ENCODE data around the gene TGFBR1.

TGFBR1 gene

GRCh38 chr9:99154356-99154755 is 49.4 kb downstream of the TGFBR1 start:
- Mint-ChIP-seq H3K36me3 (ENCODE audit: low read depth) (peaks cover 24% of the 10 kb centered on the region), H3K9me3 (no peaks in the 10 kb centered on the region), H3K4me1 (no peaks in the 10 kb centered on the region), H3K27me3 (ENCODE audit: low read depth, poor library complexity) (peaks cover 6% of the 10 kb centered on the region), H3K27ac (no peak overlapping the region), H3K4me3 (no peak overlapping the region)
- TF ChIP-seq CTCF (IDR thresholded peaks at IDR 0.05), result no peak
- no peak for DNase-seq

GRCh38 chr9:99155736-99156135 is 50.8 kb downstream of the TGFBR1 start:
- no peak for DNase-seq
- peaks cover 6% of the 10 kb centered on the region for H3K27me3 Mint-ChIP-seq (ENCODE audit: low read depth, poor library complexity)

GRCh38 chr9:99158629-99159028 is 53.7 kb downstream of the TGFBR1 start:
- Mint-ChIP-seq H3K4me3 (no peak overlapping the region), H3K36me3 (ENCODE audit: low read depth) (no peaks in the 10 kb centered on the region), H3K4me1 (peaks cover 13% of the 10 kb centered on the region), H3K27me3 (ENCODE audit: low read depth, poor library complexity) (peaks cover 6% of the 10 kb centered on the region), H3K27ac (no peak overlapping the region), H3K9me3 (no peaks in the 10 kb centered on the region)
- TF ChIP-seq CTCF (IDR thresholded peaks at IDR 0.05), result no peak
- no peak for DNase-seq

More at GRCh38 chr9:99155736-99156135, 50.8 kb downstream of the TGFBR1 start:
- H3K36me3 Mint-ChIP-seq (ENCODE audit: low read depth), result peaks cover 17% of the 10 kb centered on the region
- H3K9me3 Mint-ChIP-seq, result no peaks in the 10 kb centered on the region
- peaks cover 7% of the 10 kb centered on the region for H3K4me1 Mint-ChIP-seq
- TF ChIP-seq CTCF (IDR thresholded peaks at IDR 0.05), result no peak
- no peak overlapping the region for H3K27ac Mint-ChIP-seq
- no peak overlapping the region for H3K4me3 Mint-ChIP-seq

GRCh38 chr9:99160173-99160572 is 55.3 kb downstream of the TGFBR1 start:
- no peaks in the 10 kb centered on the region for H3K9me3 Mint-ChIP-seq
- H3K27me3 Mint-ChIP-seq (ENCODE audit: low read depth, poor library complexity), result peaks cover 6% of the 10 kb centered on the region
- no peak overlapping the region for H3K4me3 Mint-ChIP-seq
- H3K27ac Mint-ChIP-seq, result no peak overlapping the region
- peaks cover 13% of the 10 kb centered on the region for H3K4me1 Mint-ChIP-seq
- no peak for TF ChIP-seq CTCF (IDR thresholded peaks at IDR 0.05)
- DNase-seq, result no peak
- no peaks in the 10 kb centered on the region for H3K36me3 Mint-ChIP-seq (ENCODE audit: low read depth)

GRCh38 chr9:99162759-99163364 is 57.9 kb downstream of the TGFBR1 start:
- no peak for DNase-seq
- Mint-ChIP-seq H3K36me3 (ENCODE audit: low read depth) (no peaks in the 10 kb centered on the region), H3K27me3 (ENCODE audit: low read depth, poor library complexity) (peaks cover 13% of the 10 kb centered on the region), H3K9me3 (no peaks in the 10 kb centered on the region), H3K4me1 (peaks cover 18% of the 10 kb centered on the region), H3K4me3 (no peak overlapping the region), H3K27ac (no peak overlapping the region)
- TF ChIP-seq CTCF (IDR thresholded peaks at IDR 0.05), result peak; percentile 61

GRCh38 chr9:99166149-99166548 is 61.2 kb downstream of the TGFBR1 start:
- TF ChIP-seq CTCF (IDR thresholded peaks at IDR 0.05), result no peak
- no peaks in the 10 kb centered on the region for H3K36me3 Mint-ChIP-seq (ENCODE audit: low read depth)
- H3K4me1 Mint-ChIP-seq, result peaks cover 44% of the 10 kb centered on the region
- H3K4me3 Mint-ChIP-seq, result no peak overlapping the region
- DNase-seq, result no peak
- H3K27me3 Mint-ChIP-seq (ENCODE audit: low read depth, poor library complexity), result peaks cover 11% of the 10 kb centered on the region
- no peak overlapping the region for H3K27ac Mint-ChIP-seq
- no peaks in the 10 kb centered on the region for H3K9me3 Mint-ChIP-seq

Data from nephron progenitor cell (in vitro differentiated cells).